ENCODE results near the gene KDM6A. TPM values are rescaled to one million over a fixed set of nuclear protein-coding genes. Genes with fewer than 3 reads are reported as not detected.
"Not testable (repeated sequence)": the region's sequence is repeated elsewhere in the genome, so short reads cannot be mapped to it uniquely, and the experiment has no call there.

KDM6A gene
- total and polyA plus RNA-seq, 9 donors, result 10.7 to 24.3 (median 13.9) TPM

DNA sequence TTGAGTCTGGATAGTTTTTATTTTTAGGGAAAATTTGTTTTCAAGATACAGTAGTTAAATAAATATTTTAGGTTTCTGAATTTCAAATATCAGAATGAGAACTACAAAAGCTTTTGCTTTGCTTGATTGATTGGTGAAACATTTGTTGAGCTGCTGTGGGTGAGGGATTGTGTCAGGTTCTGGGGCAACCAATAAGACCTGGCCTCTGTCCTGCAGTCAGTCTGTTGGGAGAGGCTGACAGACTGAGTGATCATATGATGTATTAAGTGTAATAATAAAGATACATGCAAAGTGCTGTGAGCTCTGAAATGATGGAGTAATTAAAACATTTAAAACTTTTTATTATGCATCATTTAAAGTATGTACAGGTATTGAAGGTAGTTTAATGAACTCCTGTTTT lies 9.6 kb downstream of the KDM6A start:
- H3K4me1 ChIP-seq (ENCODE audit: control insufficient read depth, insufficient read depth, low read length), result no peaks in the 10 kb centered on the region
- H3K27ac ChIP-seq (ENCODE audit: low read length), result no peak overlapping the region
- H3K36me3 ChIP-seq (ENCODE audit: control insufficient read depth, insufficient read depth, low read length), result no peaks in the 10 kb centered on the region
- no peaks in the 10 kb centered on the region for H3K9me3 ChIP-seq (replicated peaks; ENCODE audit: control insufficient read depth, low read depth, low read length)
- DNase-seq, result no peak
- H3K27me3 ChIP-seq (ENCODE audit: control insufficient read depth, insufficient read depth, low read length), result no peaks in the 10 kb centered on the region
- no peak overlapping the region for H3K4me3 ChIP-seq (ENCODE audit: low read length)

DNA sequence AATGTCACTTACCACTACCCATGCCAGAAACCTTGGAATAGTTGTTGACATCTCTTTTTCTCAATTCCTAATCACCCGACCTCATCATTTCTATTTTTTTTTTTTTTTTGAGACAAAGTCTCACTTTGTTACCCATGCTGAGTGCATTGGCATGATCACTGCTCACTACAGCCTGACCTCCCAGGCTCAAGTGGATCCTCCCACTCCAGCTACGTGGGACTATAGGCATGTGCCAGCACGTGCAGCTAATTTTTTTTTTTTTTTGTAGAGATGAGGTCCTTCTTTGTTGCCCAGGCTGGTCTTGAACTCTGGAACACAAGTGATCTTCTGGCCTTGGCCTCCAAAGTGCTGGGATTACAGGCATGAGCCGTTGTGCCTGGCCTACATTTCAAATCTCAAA lies 12.0 kb downstream of the KDM6A start:
- no peak for DNase-seq
- no peak overlapping the region for H3K4me3 ChIP-seq (ENCODE audit: low read length)
- WGBS (ENCODE audit: insufficient coverage), result 100% methylated on average over 1 of the region's 4 CpGs
- no peaks in the 10 kb centered on the region for H3K4me1 ChIP-seq (ENCODE audit: control insufficient read depth, insufficient read depth, low read length)
- H3K27ac ChIP-seq (ENCODE audit: low read length), result no peak overlapping the region
- H3K9me3 ChIP-seq (replicated peaks; ENCODE audit: control insufficient read depth, low read depth, low read length), result no peaks in the 10 kb centered on the region
- H3K36me3 ChIP-seq (ENCODE audit: control insufficient read depth, insufficient read depth, low read length), result no peaks in the 10 kb centered on the region
- no peaks in the 10 kb centered on the region for H3K27me3 ChIP-seq (ENCODE audit: control insufficient read depth, insufficient read depth, low read length)

DNA sequence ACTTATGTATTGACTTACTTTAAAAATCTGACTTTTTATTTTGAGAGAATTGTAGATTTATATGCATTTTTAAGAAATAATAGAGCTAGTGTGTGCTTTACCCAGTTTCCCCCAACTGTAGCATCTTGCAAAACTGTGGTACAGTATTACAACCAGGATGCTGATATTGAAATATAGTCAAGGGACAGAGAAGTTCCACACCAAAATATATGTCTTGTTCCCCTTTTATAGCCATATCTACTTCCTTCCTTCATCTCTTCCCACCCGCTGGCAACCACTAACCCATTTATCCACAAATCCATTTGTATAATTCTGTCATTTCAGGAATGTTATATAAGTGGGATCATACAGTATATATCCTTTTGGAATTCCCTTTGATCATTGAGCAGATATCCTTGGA lies 16.8 kb downstream of the KDM6A start:
- no peaks in the 10 kb centered on the region for H3K4me1 ChIP-seq (ENCODE audit: control insufficient read depth, insufficient read depth, low read length)
- H3K27ac ChIP-seq (ENCODE audit: low read length), result no peak overlapping the region
- no peaks in the 10 kb centered on the region for H3K36me3 ChIP-seq (ENCODE audit: control insufficient read depth, insufficient read depth, low read length)
- no CpG with 5 or more reads among the region's 1 CpG for WGBS (ENCODE audit: insufficient coverage)
- H3K9me3 ChIP-seq (replicated peaks; ENCODE audit: control insufficient read depth, low read depth, low read length), result peaks cover 5% of the 10 kb centered on the region
- H3K27me3 ChIP-seq (ENCODE audit: control insufficient read depth, insufficient read depth, low read length), result no peaks in the 10 kb centered on the region
- no peak for DNase-seq
- H3K4me3 ChIP-seq (ENCODE audit: low read length), result no peak overlapping the region

DNA sequence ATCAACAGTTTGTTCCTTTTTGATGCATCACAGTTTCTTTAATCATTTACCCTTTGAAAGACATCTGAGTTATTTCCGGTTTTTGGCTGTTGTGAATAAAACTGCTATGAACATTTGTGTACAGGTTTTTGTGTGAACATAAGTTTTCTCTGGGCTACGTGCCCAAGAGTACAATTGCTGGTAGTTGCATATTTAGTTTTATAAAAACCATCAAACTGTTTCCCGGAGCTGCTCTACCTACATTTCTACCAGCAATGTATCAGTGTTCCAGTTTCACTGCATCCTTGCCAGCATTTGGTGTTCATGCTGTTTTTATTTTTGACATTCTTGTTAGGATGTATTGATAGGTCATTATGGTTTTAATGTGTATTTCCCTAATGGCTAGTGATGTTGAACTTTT lies 17.3 kb downstream of the KDM6A start:
- no CpG with 5 or more reads among the region's 3 CpGs for WGBS (ENCODE audit: insufficient coverage)
- H3K4me1 ChIP-seq (ENCODE audit: control insufficient read depth, insufficient read depth, low read length), result no peaks in the 10 kb centered on the region
- no peaks in the 10 kb centered on the region for H3K27me3 ChIP-seq (ENCODE audit: control insufficient read depth, insufficient read depth, low read length)
- no peak for DNase-seq
- H3K36me3 ChIP-seq (ENCODE audit: control insufficient read depth, insufficient read depth, low read length), result no peaks in the 10 kb centered on the region
- H3K27ac ChIP-seq (ENCODE audit: low read length), result no peak overlapping the region
- peaks cover 5% of the 10 kb centered on the region for H3K9me3 ChIP-seq (replicated peaks; ENCODE audit: control insufficient read depth, low read depth, low read length)
- no peak overlapping the region for H3K4me3 ChIP-seq (ENCODE audit: low read length)

DNA sequence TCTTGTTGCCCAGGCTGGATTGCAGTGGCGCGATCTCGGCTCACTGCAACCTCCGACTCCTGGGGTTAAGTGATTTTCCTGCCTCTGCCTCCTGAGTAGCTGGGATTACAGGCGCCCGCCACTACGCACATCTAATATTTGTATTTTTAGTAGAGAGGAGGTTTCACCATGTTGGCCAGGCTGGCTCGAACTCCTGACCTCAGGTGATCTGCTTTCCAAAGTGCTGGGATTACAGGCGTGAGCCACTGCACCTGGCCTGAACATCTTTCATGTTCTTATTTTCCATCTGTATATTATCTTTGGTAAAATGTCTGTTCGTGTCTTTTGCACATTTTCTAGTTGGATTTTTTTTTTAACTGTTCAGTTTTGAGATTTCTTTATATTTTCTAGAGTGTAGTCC lies 17.7 kb downstream of the KDM6A start:
- H3K9me3 ChIP-seq (replicated peaks; ENCODE audit: control insufficient read depth, low read depth, low read length); DNase-seq; H3K36me3 ChIP-seq (ENCODE audit: control insufficient read depth, insufficient read depth, low read length); H3K27me3 ChIP-seq (ENCODE audit: control insufficient read depth, insufficient read depth, low read length); H3K4me3 ChIP-seq (ENCODE audit: low read length); H3K4me1 ChIP-seq (ENCODE audit: control insufficient read depth, insufficient read depth, low read length); H3K27ac ChIP-seq (ENCODE audit: low read length): not testable (repeated sequence)
- WGBS (ENCODE audit: insufficient coverage), result no CpG with 5 or more reads among the region's 10 CpGs

DNA sequence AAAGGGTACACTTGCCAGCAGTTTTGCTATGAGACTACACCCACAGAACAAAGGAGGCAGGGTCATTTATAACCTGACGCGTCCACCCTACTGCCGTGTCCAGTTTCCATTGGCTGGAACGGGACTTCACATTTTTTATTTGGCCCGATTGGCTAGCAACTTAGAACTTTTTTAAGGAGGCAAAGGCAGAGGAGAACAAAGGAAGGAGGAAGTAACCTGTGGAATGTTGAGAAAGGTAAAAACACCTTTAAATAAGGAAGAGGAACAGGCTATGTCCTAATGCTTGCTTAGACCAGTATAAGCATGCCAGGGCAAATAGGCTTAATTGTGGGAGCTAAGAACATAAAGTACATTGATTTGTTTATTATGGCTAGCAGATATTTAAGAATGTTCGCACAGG lies 18.7 kb downstream of the KDM6A start:
- DNase-seq, result no peak
- Histone ChIP-seq H3K27me3 (ENCODE audit: control insufficient read depth, insufficient read depth, low read length) (no peaks in the 10 kb centered on the region), H3K36me3 (ENCODE audit: control insufficient read depth, insufficient read depth, low read length) (no peaks in the 10 kb centered on the region), H3K9me3 (replicated peaks; ENCODE audit: control insufficient read depth, low read depth, low read length) (peaks cover 10% of the 10 kb centered on the region), H3K4me3 (ENCODE audit: low read length) (no peak overlapping the region), H3K27ac (ENCODE audit: low read length) (no peak overlapping the region), H3K4me1 (ENCODE audit: control insufficient read depth, insufficient read depth, low read length) (no peaks in the 10 kb centered on the region)
- WGBS (ENCODE audit: insufficient coverage), result 100% methylated on average over 4 of the region's 6 CpGs

DNA sequence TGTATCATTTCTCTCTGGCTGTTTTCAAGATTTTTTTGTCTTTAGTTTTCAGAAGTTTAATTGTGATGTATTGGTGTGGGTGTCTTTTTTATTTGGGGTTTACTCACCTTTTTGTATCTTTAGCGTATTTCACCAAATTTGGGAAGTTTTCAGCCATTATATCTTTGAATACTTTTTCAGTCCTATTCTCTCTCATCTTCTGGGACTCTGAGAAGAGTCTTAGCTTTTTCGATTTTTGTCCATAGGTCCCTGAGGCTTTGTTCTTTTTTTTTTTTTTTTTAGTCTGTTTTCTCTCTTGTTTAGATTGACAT lies 23.8 kb downstream of the KDM6A start:
- Histone ChIP-seq H3K9me3 (replicated peaks; ENCODE audit: control insufficient read depth, low read depth, low read length) (peaks cover 11% of the 10 kb centered on the region), H3K27me3 (ENCODE audit: control insufficient read depth, insufficient read depth, low read length) (no peaks in the 10 kb centered on the region), H3K4me1 (ENCODE audit: control insufficient read depth, insufficient read depth, low read length) (no peaks in the 10 kb centered on the region), H3K4me3 (ENCODE audit: low read length) (no peak overlapping the region), H3K27ac (ENCODE audit: low read length) (no peak overlapping the region), H3K36me3 (ENCODE audit: control insufficient read depth, insufficient read depth, low read length) (no peaks in the 10 kb centered on the region)
- no peak for DNase-seq
- no CpG with 5 or more reads among the region's 2 CpGs for WGBS (ENCODE audit: insufficient coverage)

DNA sequence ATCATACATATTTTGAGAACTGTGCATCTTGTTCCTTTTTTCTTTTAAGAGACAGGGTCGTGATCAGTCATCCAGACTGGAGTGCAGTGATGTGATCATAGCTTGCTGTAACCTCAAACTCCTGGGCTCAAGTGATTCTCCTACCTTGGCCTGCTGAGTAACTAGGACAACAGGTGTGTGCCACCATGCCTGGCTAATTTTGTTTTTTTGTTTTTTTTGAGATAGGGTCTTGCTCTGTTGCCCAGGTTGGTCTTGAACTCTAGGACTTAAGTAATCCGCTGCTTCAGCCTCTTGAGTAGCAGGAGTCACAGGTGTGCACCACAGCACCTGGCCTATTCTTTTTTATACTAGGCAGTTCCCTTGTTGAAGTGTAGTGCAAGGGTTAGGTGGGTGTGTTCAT lies 24.6 kb downstream of the KDM6A start:
- WGBS (ENCODE audit: insufficient coverage), result 100% methylated on average over 1 of the region's 2 CpGs
- Histone ChIP-seq H3K4me1 (ENCODE audit: control insufficient read depth, insufficient read depth, low read length) (no peaks in the 10 kb centered on the region), H3K4me3 (ENCODE audit: low read length) (no peak overlapping the region)

DNA sequence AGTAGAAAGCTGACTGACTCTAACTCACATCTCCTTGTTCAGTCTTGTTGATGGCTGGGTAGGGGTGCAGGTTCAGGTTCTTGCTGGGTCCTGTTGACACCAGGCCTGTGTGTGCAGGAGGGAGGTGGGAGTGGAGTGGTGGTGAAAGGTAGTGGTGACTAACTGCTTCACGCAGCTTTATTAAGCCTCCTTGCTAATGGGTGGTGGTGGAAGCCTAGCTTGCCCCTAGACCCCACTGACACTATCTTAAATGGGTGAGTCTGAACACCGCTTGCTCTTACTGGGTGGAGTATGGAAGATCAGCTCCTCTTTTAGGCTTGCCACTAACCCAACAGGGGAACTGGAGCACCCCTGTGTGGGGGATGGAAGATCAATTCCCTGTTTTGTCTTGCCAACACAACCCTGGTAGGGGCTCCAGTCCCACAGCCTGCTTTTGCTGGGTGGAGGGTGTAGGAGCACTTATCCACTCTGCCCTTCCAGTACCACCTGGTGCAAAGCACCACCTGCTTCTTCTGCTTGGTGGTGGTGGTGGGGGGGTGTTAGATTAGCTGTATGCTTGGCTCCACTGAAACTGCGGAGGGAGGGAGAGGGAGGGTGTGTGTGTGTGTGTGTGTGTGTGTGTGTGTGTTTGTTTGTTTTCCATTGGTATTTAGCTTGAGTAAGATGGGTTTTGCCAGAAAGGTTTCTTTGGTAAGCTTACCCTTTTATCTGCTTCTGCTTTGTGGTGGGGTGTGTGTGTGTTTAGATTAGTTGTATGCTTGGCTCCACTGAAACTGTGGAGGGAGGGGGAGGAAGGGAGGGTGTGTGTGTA lies 25.6 kb downstream of the KDM6A start:
- Histone ChIP-seq H3K4me3 (ENCODE audit: low read length) (no peak overlapping the region), H3K36me3 (ENCODE audit: control insufficient read depth, insufficient read depth, low read length) (no peaks in the 10 kb centered on the region), H3K4me1 (ENCODE audit: control insufficient read depth, insufficient read depth, low read length) (no peaks in the 10 kb centered on the region), H3K27ac (ENCODE audit: low read length) (no peak overlapping the region), H3K9me3 (replicated peaks; ENCODE audit: control insufficient read depth, low read depth, low read length) (peaks cover 22% of the 10 kb centered on the region), H3K27me3 (ENCODE audit: control insufficient read depth, insufficient read depth, low read length) (no peaks in the 10 kb centered on the region)
- no CpG with 5 or more reads among the region's 3 CpGs for WGBS (ENCODE audit: insufficient coverage)
- no peak for DNase-seq

More for the DNA sequence above, 24.6 kb downstream of the KDM6A start:
- DNase-seq, result no peak
- Histone ChIP-seq H3K27ac (ENCODE audit: low read length) (no peak overlapping the region), H3K27me3 (ENCODE audit: control insufficient read depth, insufficient read depth, low read length) (no peaks in the 10 kb centered on the region), H3K9me3 (replicated peaks; ENCODE audit: control insufficient read depth, low read depth, low read length) (peaks cover 15% of the 10 kb centered on the region), H3K36me3 (ENCODE audit: control insufficient read depth, insufficient read depth, low read length) (no peaks in the 10 kb centered on the region)

DNA sequence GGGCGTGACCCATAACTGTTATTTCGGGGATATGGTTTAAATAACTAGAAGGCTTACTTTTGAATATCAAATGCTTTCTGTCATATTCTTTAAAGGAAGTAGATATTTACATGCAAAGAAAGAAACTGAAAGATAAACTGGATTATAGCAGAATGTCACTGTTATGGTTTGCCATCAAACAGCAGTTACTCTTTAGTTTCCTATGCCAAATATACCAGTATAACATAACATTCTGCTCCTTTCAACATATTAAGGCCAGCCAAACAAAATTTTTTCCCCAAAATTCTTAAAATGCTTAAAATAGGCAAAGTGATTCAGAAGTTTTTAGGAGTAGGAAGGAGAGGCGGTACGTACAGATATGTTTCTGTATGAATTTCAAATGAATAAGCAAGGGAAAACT lies 27.0 kb downstream of the KDM6A start:
- no peaks in the 10 kb centered on the region for H3K27me3 ChIP-seq (ENCODE audit: control insufficient read depth, insufficient read depth, low read length)
- H3K27ac ChIP-seq (ENCODE audit: low read length), result no peak overlapping the region
- no peak overlapping the region for H3K4me3 ChIP-seq (ENCODE audit: low read length)
- no peaks in the 10 kb centered on the region for H3K36me3 ChIP-seq (ENCODE audit: control insufficient read depth, insufficient read depth, low read length)
- WGBS (ENCODE audit: insufficient coverage), result no CpG with 5 or more reads among the region's 4 CpGs
- H3K4me1 ChIP-seq (ENCODE audit: control insufficient read depth, insufficient read depth, low read length), result no peaks in the 10 kb centered on the region
- H3K9me3 ChIP-seq (replicated peaks; ENCODE audit: control insufficient read depth, low read depth, low read length), result peaks cover 22% of the 10 kb centered on the region
- DNase-seq, result no peak

DNA sequence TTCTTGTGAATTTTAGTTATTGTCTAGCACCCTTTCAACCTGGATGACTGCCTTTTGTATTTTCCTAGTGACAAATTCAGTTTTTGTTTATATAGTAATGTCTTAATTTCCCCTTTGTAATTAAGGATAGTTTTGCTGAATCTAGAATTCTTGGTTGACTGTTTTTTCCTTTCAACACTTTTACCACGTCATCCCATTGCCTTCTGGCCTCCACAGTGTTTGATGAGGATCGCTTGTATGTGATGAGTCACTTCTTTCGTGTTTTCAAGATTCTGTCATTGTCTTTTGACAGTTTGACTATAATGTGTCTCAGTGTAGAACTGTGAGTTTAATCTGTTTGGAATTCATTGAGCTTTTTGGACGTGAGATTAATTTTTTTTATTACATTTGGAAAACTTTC lies 30.1 kb downstream of the KDM6A start:
- Histone ChIP-seq H3K4me3 (ENCODE audit: low read length) (no peak overlapping the region), H3K9me3 (replicated peaks; ENCODE audit: control insufficient read depth, low read depth, low read length) (peaks cover 11% of the 10 kb centered on the region), H3K4me1 (ENCODE audit: control insufficient read depth, insufficient read depth, low read length) (no peaks in the 10 kb centered on the region), H3K27ac (ENCODE audit: low read length) (no peak overlapping the region), H3K36me3 (ENCODE audit: control insufficient read depth, insufficient read depth, low read length) (no peaks in the 10 kb centered on the region), H3K27me3 (ENCODE audit: control insufficient read depth, insufficient read depth, low read length) (no peaks in the 10 kb centered on the region)
- no peak for DNase-seq
- no CpG with 5 or more reads among the region's 4 CpGs for WGBS (ENCODE audit: insufficient coverage)
